Bronchus fibroblast of lung (primary cell): ENCODE data around the gene PELO. TPM values are rescaled to one million over a fixed set of nuclear protein-coding genes. Genes with fewer than 3 reads are reported as not detected.

Source experiments
- total RNA-seq: library from RNA; depleted of rRNA; stranded (reverse); fragments of >200 nt; gene quantifications from 2 replicates; pipeline ENCODE4 v1.2.3, GENCODE V29; 2015

The PELO gene, protein sequence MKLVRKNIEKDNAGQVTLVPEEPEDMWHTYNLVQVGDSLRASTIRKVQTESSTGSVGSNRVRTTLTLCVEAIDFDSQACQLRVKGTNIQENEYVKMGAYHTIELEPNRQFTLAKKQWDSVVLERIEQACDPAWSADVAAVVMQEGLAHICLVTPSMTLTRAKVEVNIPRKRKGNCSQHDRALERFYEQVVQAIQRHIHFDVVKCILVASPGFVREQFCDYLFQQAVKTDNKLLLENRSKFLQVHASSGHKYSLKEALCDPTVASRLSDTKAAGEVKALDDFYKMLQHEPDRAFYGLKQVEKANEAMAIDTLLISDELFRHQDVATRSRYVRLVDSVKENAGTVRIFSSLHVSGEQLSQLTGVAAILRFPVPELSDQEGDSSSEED
- total RNA-seq, result 18.6 and 19.5 TPM in 2 replicates

DNA sequence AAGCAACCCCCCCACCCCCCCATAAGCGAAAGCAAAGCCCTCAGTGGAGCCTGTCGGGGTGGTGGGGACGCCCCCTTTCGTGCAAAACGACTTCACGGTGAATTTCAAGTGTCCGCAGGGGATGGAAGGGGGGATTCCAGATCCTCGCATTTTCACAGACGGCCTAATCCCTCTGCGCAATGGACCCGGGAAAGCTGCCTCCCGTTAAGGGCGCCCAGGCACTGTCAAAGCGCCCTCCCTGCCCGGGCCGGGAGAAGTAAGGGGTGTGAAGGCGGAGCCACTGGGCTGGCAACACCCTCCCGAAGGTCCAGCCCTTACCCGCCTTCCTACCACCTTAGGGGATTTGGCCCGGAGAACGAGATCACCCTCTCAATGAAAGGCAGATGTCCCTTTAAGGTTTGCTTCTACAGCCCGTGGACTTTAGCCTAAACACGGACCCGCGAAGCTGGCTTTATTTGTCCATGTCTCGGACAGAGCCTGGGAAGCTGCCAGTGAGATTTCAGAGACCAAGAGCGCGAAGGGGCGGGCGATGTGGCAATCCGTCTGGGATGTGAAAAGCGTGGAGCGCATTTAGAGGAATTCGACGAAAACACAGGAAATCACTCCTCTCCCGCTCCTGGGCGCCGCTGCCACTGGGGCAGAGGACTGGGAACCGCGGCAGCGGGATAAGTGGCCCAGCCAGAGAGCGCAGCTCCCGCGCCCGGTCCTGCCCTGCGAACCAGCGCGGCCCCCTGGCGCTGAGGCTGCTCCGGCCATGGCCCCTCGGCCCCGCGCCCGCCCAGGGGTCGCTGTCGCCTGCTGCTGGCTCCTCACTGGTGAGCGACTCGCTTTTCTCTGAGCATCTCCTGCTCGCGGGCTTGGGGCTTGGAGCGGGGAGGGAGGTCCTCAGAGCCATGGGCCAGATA lies at the start of gene PELO, which contains the start of gene ITGA1:
PELO (plus strand) TSS at position 317 of the 905 bp plus-strand sequence. CDS start 12,479 bp downstream, outside the sequence.
ITGA1 (plus strand) TSS at position 317 of the 905 bp plus-strand sequence; CDS start at position 755, 438 bp downstream.

Other genes with a start within 250 kb of the PELO start
- 7.9 and 12.9 TPM in 2 replicates for gene ITGA1, start within 50 bp of the PELO start, total RNA-seq
- gene ITGA2, start 201.4 kb downstream of the PELO start, total RNA-seq, result 4.8 and 5.5 TPM in 2 replicates